Skeletal muscle tissue (tissue), 4 donors: ENCODE results near the gene CEBPB. TPM values are rescaled to one million over a fixed set of nuclear protein-coding genes. Genes with fewer than 3 reads are reported as not detected.
A peak's percentile ranks its signal among the peaks of the same experiment; 100 is the strongest.

Experiments
- H3K27ac ChIP-seq: one replicate; pipeline ENCODE4 v1.7.0; 2013; ENCODE audit warnings: mild to moderate bottlenecking, low read depth, low read length, inconsistent platforms
- H3K27me3 ChIP-seq, 3 donors: one replicate each; pipeline ENCODE4 v1.7.0; 2013; ENCODE audit warnings: low read length in 3 of 3; ENCODE audit not compliant: control insufficient read depth in 3 of 3, insufficient read depth in 3 of 3
- H3K36me3 ChIP-seq, 3 donors: one replicate each; pipeline ENCODE4 v1.7.0; 2013; ENCODE audit warnings: low read length in 3 of 3; ENCODE audit not compliant: control insufficient read depth in 3 of 3, insufficient read depth in 3 of 3
- H3K4me1 ChIP-seq, 3 donors: one replicate each; pipeline ENCODE4 v1.7.0; 2013; ENCODE audit warnings: low read length in 3 of 3, mild to moderate bottlenecking in 3 of 3; ENCODE audit not compliant: control insufficient read depth in 3 of 3, insufficient read depth in 3 of 3
- H3K4me3 ChIP-seq, 3 donors: one replicate each; pipeline ENCODE4 v1.7.0; 2013; ENCODE audit warnings: low read length in 3 of 3
- H3K9ac ChIP-seq, 3 donors: one replicate each; pipeline ENCODE4 v1.7.0; 2013; ENCODE audit warnings: low read length in 3 of 3, mild to moderate bottlenecking in 3 of 3, moderate library complexity in 2 of 3, low read depth in 1 of 3
- H3K9me3 ChIP-seq, 3 donors: one replicate each; pipeline ENCODE4 v1.7.0; 2013; ENCODE audit warnings: low read length in 3 of 3; ENCODE audit not compliant: control insufficient read depth in 3 of 3
- total RNA-seq: library from RNA; depleted of rRNA; stranded (reverse); fragments of >200 nt; gene quantifications from one replicate; pipeline ENCODE4 v1.2.3, GENCODE V29; 2014
- donor health status: Osteomylitis.

The CEBPB gene
- total RNA-seq, result 7.3 TPM

- peak within 1 kb of the TSS; percentile 99 for H3K27ac ChIP-seq
- no peaks in the 10 kb centered on the region for H3K27me3 ChIP-seq
- H3K9ac ChIP-seq, result peak within 1 kb of the TSS; percentile 100
- H3K4me3 ChIP-seq, result peak within 1 kb of the TSS; percentile 88 to 99 (median 98)
- peaks cover 17 to 41% (median 41%) of the 10 kb centered on the region in 3 donors for H3K4me1 ChIP-seq
- H3K36me3 ChIP-seq, result peaks cover 0 to 21% (median 4%) of the 10 kb centered on the region in 3 donors
- H3K9me3 ChIP-seq, result no peaks in the 10 kb centered on the region
Measured at GRCh38 chr20:50190251-50191064, at the start of gene CEBPB. Gene CEBPB (plus strand): TSS chr20:50190830. CDS start chr20:50191034, 204 bp downstream.

GRCh38 chr20:50141018-50141675 lies 49.5 kb upstream of the CEBPB start:
- no peak overlapping the region for H3K27ac ChIP-seq
- no peaks in the 10 kb centered on the region for H3K9me3 ChIP-seq
- H3K4me3 ChIP-seq, result no peak overlapping the region
- H3K27me3 ChIP-seq, result no peaks in the 10 kb centered on the region
- peak overlapping the region in 1 of 3 donors; percentile 33 for H3K9ac ChIP-seq
- H3K4me1 ChIP-seq, result peaks cover 26 to 61% (median 46%) of the 10 kb centered on the region in 3 donors
- peaks cover 16 to 27% (median 23%) of the 10 kb centered on the region in 3 donors for H3K36me3 ChIP-seq

- Histone ChIP-seq H3K36me3 (peaks cover 16 to 27% (median 25%) of the 10 kb centered on the region in 3 donors), H3K4me3 (no peak overlapping the region), H3K27ac (no peak overlapping the region), H3K27me3 (no peaks in the 10 kb centered on the region), H3K9ac (no peak overlapping the region), H3K9me3 (no peaks in the 10 kb centered on the region), H3K4me1 (peaks cover 35 to 66% (median 54%) of the 10 kb centered on the region in 3 donors)
Measured at GRCh38 chr20:50141811-50142561, 48.6 kb upstream of the CEBPB start.

- no peaks in the 10 kb centered on the region for H3K27me3 ChIP-seq
- no peak overlapping the region for H3K9ac ChIP-seq
- H3K36me3 ChIP-seq, result peaks cover 16 to 30% (median 26%) of the 10 kb centered on the region in 3 donors
- no peak overlapping the region for H3K4me3 ChIP-seq
- H3K4me1 ChIP-seq, result peaks cover 32 to 64% (median 53%) of the 10 kb centered on the region in 3 donors
- no peak overlapping the region for H3K27ac ChIP-seq
- H3K9me3 ChIP-seq, result no peaks in the 10 kb centered on the region
Measured at GRCh38 chr20:50142812-50143211, 47.8 kb upstream of the CEBPB start.

GRCh38 chr20:50144362-50144761 lies 46.3 kb upstream of the CEBPB start:
- Histone ChIP-seq H3K9me3 (no peaks in the 10 kb centered on the region), H3K9ac (no peak overlapping the region), H3K27me3 (no peaks in the 10 kb centered on the region), H3K4me1 (peaks cover 33 to 61% (median 53%) of the 10 kb centered on the region in 3 donors), H3K36me3 (peaks cover 16 to 38% (median 27%) of the 10 kb centered on the region in 3 donors), H3K4me3 (no peak overlapping the region), H3K27ac (peak overlapping the region; percentile 33)

- Histone ChIP-seq H3K4me1 (peaks cover 44 to 67% (median 63%) of the 10 kb centered on the region in 3 donors), H3K27ac (no peak overlapping the region), H3K9ac (peak overlapping the region in 2 of 3 donors; percentile 10 to 63)
Measured at GRCh38 chr20:50145566-50145965, 45.1 kb upstream of the CEBPB start.

GRCh38 chr20:50146214-50146613 lies 44.4 kb upstream of the CEBPB start:
- H3K4me3 ChIP-seq, result no peak overlapping the region
- peak overlapping the region in 2 of 3 donors; percentile 63 to 73 for H3K9ac ChIP-seq
- peak overlapping the region; percentile 68 for H3K27ac ChIP-seq
- no peaks in the 10 kb centered on the region for H3K9me3 ChIP-seq
- H3K27me3 ChIP-seq, result no peaks in the 10 kb centered on the region
- H3K36me3 ChIP-seq, result peaks cover 11 to 34% (median 22%) of the 10 kb centered on the region in 3 donors
- H3K4me1 ChIP-seq, result peaks cover 49 to 65% (median 62%) of the 10 kb centered on the region in 3 donors

More at GRCh38 chr20:50145566-50145965, 45.1 kb upstream of the CEBPB start:
- Histone ChIP-seq H3K36me3 (peaks cover 16 to 41% (median 24%) of the 10 kb centered on the region in 3 donors), H3K27me3 (no peaks in the 10 kb centered on the region), H3K4me3 (no peak overlapping the region), H3K9me3 (no peaks in the 10 kb centered on the region)

GRCh38 chr20:50146732-50147662 lies 43.6 kb upstream of the CEBPB start:
- Histone ChIP-seq H3K9ac (peak overlapping the region; percentile 52 to 73 (median 63)), H3K4me1 (peaks cover 51 to 65% (median 64%) of the 10 kb centered on the region in 3 donors), H3K9me3 (no peaks in the 10 kb centered on the region), H3K4me3 (peak overlapping the region; percentile 6 to 41 (median 14)), H3K27ac (peak overlapping the region; percentile 68), H3K27me3 (no peaks in the 10 kb centered on the region), H3K36me3 (peaks cover 8 to 28% (median 19%) of the 10 kb centered on the region in 3 donors)
